Mesenchymal stem cell (in vitro differentiated cells and primary cell): ENCODE data around the gene DAAM2.

ENCODE experiments used
- DNase-seq: peaks from one replicate; pipeline ENCODE4 v3.0.0-alpha.2; 2013
- H2AFZ ChIP-seq: one replicate; pipeline ENCODE4 v1.6.1; 2013; ENCODE audit warnings: low read depth, mild to moderate bottlenecking, control low read depth, inconsistent platforms, low read length, moderate library complexity
- H2AK5ac ChIP-seq: 2 replicates; pipeline ENCODE4 v1.6.1; 2013; ENCODE audit warnings: low read length, moderate library complexity, mild to moderate bottlenecking, inconsistent platforms; ENCODE audit not compliant: severe bottlenecking
- H2BK120ac ChIP-seq: one replicate; pipeline ENCODE4 v1.6.1; 2013; ENCODE audit warnings: low read depth, mild to moderate bottlenecking, inconsistent platforms, low read length, moderate library complexity
- H2BK12ac ChIP-seq, 2 experiments: one replicate each; pipeline ENCODE4 v1.6.1; 2013; ENCODE audit warnings: inconsistent platforms in 2 of 2, low read length in 2 of 2, mild to moderate bottlenecking in 2 of 2, moderate library complexity in 2 of 2, control low read depth in 1 of 2
- H2BK15ac ChIP-seq: one replicate; pipeline ENCODE4 v1.6.1; 2013; ENCODE audit warnings: mild to moderate bottlenecking, low read depth, inconsistent platforms; ENCODE audit not compliant: poor library complexity, severe bottlenecking
- H2BK5ac ChIP-seq: 2 replicates; pipeline ENCODE4 v1.6.1; 2013; ENCODE audit warnings: low read depth, mild to moderate bottlenecking, low read length, control low read depth, inconsistent platforms; ENCODE audit not compliant: poor library complexity, severe bottlenecking
- H3K14ac ChIP-seq, 2 experiments: one replicate each; pipeline ENCODE4 v1.6.1; 2013; ENCODE audit warnings: inconsistent platforms in 2 of 2, low read length in 2 of 2, control low read depth in 1 of 2, mild to moderate bottlenecking in 1 of 2, moderate library complexity in 1 of 2
- H3K18ac ChIP-seq, 2 experiments: one replicate each; pipeline ENCODE4 v1.6.1; 2013; ENCODE audit warnings: inconsistent platforms in 2 of 2, low read length in 2 of 2, control low read depth in 1 of 2, low read depth in 1 of 2, mild to moderate bottlenecking in 1 of 2
- H3K23ac ChIP-seq, 2 experiments: one replicate each; pipeline ENCODE4 v1.6.1; 2013; ENCODE audit warnings: inconsistent platforms in 2 of 2, low read length in 2 of 2, mild to moderate bottlenecking in 2 of 2, moderate library complexity in 2 of 2, control low read depth in 1 of 2
- H3K27ac ChIP-seq: 2 replicates; pipeline ENCODE4 v1.5.1; 2013; ENCODE audit warnings: mild to moderate bottlenecking, moderate library complexity, low read length, control low read depth, inconsistent platforms; ENCODE audit not compliant: poor library complexity, severe bottlenecking
- H3K27me3 ChIP-seq, 2 experiments: 2 replicates each; pipeline versions ENCODE4 v1.6.1 to v1.7.0; 2013; ENCODE audit warnings: low read length in 2 of 2, mild to moderate bottlenecking in 2 of 2, moderate library complexity in 2 of 2, control low read depth in 1 of 2, inconsistent platforms in 1 of 2; ENCODE audit not compliant: control insufficient read depth in 1 of 2, insufficient read depth in 1 of 2
- H3K36me3 ChIP-seq, 2 experiments: 2 replicates each; pipeline versions ENCODE4 v1.6.1 to v1.7.0; 2013; ENCODE audit warnings: low read length in 2 of 2, control low read depth in 1 of 2, inconsistent platforms in 1 of 2, low read depth in 1 of 2, mild to moderate bottlenecking in 1 of 2; ENCODE audit not compliant: insufficient read depth in 2 of 2, control insufficient read depth in 1 of 2
- H3K4ac ChIP-seq, 2 experiments: one replicate each; pipeline ENCODE4 v1.6.1; 2013; ENCODE audit warnings: inconsistent platforms in 2 of 2, low read length in 2 of 2, mild to moderate bottlenecking in 2 of 2, moderate library complexity in 2 of 2, control low read depth in 1 of 2, low read depth in 1 of 2
- H3K4me1 ChIP-seq: 2 replicates; pipeline ENCODE4 v1.6.1; 2013; ENCODE audit warnings: low read depth, low read length, control low read depth; ENCODE audit not compliant: control insufficient read depth, insufficient read depth
- H3K4me2 ChIP-seq: 2 replicates; pipeline ENCODE4 v1.6.1; 2013; ENCODE audit warnings: low read length, mild to moderate bottlenecking, inconsistent platforms; ENCODE audit not compliant: poor library complexity, severe bottlenecking
- H3K4me3 ChIP-seq, 2 experiments: 2 replicates each; pipeline versions ENCODE4 v1.5.1 to v1.7.0; 2013; ENCODE audit warnings: low read length in 2 of 2, mild to moderate bottlenecking in 2 of 2, control low read depth in 1 of 2, low read depth in 1 of 2; ENCODE audit not compliant: insufficient read depth in 1 of 2
- H3K79me1 ChIP-seq: replicated peaks from 2 replicates; pipeline ENCODE4 v1.6.1; 2013; ENCODE audit warnings: mild to moderate bottlenecking, control low read depth, low read length, inconsistent platforms; ENCODE audit not compliant: poor library complexity, severe bottlenecking
- H3K9ac ChIP-seq: 2 replicates; pipeline ENCODE4 v1.7.0; 2013; ENCODE audit warnings: mild to moderate bottlenecking, low read length, moderate library complexity
- H3K9me3 ChIP-seq: 2 replicates; pipeline ENCODE4 v1.7.0; 2013; ENCODE audit warnings: mild to moderate bottlenecking, low read length; ENCODE audit not compliant: control insufficient read depth
- H4K8ac ChIP-seq: one replicate; pipeline ENCODE4 v1.6.1; 2013; ENCODE audit warnings: inconsistent platforms, mild to moderate bottlenecking, low read length, moderate library complexity
- H4K91ac ChIP-seq: one replicate; pipeline ENCODE4 v1.6.1; 2013; ENCODE audit warnings: mild to moderate bottlenecking, low read length, inconsistent platforms
- WGBS: methylation state at CpG from one replicate; pipeline ENCODE4 v1.1.7; 2013; ENCODE audit warnings: mixed read lengths; 5-methylcytosine and 5-hydroxymethylcytosine counted together

DAAM2 gene

DNA sequence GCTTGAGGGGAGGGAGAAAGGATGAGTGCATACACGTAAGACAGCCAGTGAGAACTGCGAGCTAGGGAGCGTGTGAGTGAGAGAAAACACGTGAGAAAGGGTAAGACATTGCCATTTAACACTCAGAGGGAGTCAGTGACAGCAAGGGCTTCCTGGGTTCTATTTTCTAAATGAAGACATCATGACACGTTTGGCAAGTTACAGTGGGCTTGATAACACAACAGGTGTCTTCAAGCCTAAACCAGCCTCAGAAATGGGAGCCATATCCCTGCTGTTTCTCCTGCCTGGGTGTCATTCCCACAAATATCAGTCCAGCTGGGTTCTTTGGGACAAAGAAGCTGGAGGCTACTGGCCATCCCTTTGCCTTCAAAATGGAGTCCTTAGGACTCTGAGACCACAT is 159.0 kb downstream of the DAAM2 start:
- H2AK5ac ChIP-seq: no peak overlapping the region
- H3K9me3 ChIP-seq: no peaks in the 10 kb centered on the region
- no peak overlapping the region for H3K18ac ChIP-seq
- no peak overlapping the region for H3K4ac ChIP-seq
- H3K79me1 ChIP-seq: no peaks in the 10 kb centered on the region
- H2BK120ac ChIP-seq: no peak overlapping the region
- no peak overlapping the region for H2BK12ac ChIP-seq
- DNase-seq: no peak
- no peak overlapping the region for H3K4me3 ChIP-seq
- H4K91ac ChIP-seq: no peak overlapping the region
- no peak overlapping the region for H2BK15ac ChIP-seq
- no peak overlapping the region for H3K9ac ChIP-seq
- no peak overlapping the region for H3K23ac ChIP-seq
- no peaks in the 10 kb centered on the region for H3K4me1 ChIP-seq
- H3K4me2 ChIP-seq: no peak overlapping the region
- no peaks in the 10 kb centered on the region for H3K36me3 ChIP-seq
- no peak overlapping the region for H4K8ac ChIP-seq
- no peak overlapping the region for H2AFZ ChIP-seq
- WGBS: 78% methylated on average over 5 of the region's 5 CpGs
- no peak overlapping the region for H3K14ac ChIP-seq
- no peak overlapping the region for H3K27ac ChIP-seq
- peaks cover 5 to 19% of the 10 kb centered on the region in 2 experiments for H3K27me3 ChIP-seq
- no peak overlapping the region for H2BK5ac ChIP-seq

GRCh38 chr6:39951716-39952115 is 159.5 kb downstream of the DAAM2 start:
- no peak overlapping the region for H2BK120ac ChIP-seq
- no peak overlapping the region for H3K27ac ChIP-seq
- no peak overlapping the region for H2BK5ac ChIP-seq
- H3K9ac ChIP-seq: no peak overlapping the region
- H3K23ac ChIP-seq: no peak overlapping the region
- H2BK12ac ChIP-seq: no peak overlapping the region
- H3K4me1 ChIP-seq: no peaks in the 10 kb centered on the region
- H3K4me2 ChIP-seq: no peak overlapping the region
- no peak overlapping the region for H3K14ac ChIP-seq
- no peak overlapping the region for H3K18ac ChIP-seq
- no peak overlapping the region for H2AFZ ChIP-seq
- H3K27me3 ChIP-seq: peaks cover 5 to 19% of the 10 kb centered on the region in 2 experiments
- H4K91ac ChIP-seq: no peak overlapping the region
- no peak overlapping the region for H3K4me3 ChIP-seq
- no peak overlapping the region for H3K4ac ChIP-seq
- H2BK15ac ChIP-seq: no peak overlapping the region
- no peaks in the 10 kb centered on the region for H3K79me1 ChIP-seq
- H3K36me3 ChIP-seq: no peaks in the 10 kb centered on the region
- DNase-seq: no peak
- no peaks in the 10 kb centered on the region for H3K9me3 ChIP-seq
- H2AK5ac ChIP-seq: no peak overlapping the region
- H4K8ac ChIP-seq: no peak overlapping the region
- 100% methylated on average over 1 of the region's 1 CpG for WGBS

DNA sequence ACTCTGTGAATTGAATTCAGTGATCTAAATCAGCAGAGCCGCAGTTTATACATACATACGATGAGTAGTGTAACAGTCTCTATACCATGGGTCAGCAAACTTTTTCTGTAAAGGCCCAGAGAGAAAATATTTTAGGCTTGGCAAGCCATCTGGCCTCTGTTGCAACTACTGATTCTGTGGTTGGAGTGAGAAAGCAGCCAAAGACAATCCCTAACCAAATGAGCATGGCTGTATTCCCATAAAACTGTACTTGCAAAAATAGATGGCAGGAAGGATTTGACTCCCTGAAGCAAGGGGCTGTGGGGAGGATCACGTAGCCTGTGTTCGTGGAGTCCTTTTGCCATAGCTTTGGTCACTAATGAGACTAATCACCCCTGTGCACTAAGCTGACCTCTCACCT is 160.0 kb downstream of the DAAM2 start:
- Histone ChIP-seq H2AFZ (no peak overlapping the region), H3K27me3 (peaks cover 5 to 19% of the 10 kb centered on the region in 2 experiments), H3K36me3 (no peaks in the 10 kb centered on the region), H2AK5ac (no peak overlapping the region), H3K18ac (no peak overlapping the region), H3K4me1 (no peaks in the 10 kb centered on the region), H3K14ac (no peak overlapping the region), H4K91ac (no peak overlapping the region), H3K4me2 (no peak overlapping the region), H3K4me3 (no peak overlapping the region), H2BK12ac (no peak overlapping the region), H2BK5ac (no peak overlapping the region), H3K4ac (no peak overlapping the region), H3K9me3 (no peaks in the 10 kb centered on the region), H3K79me1 (no peaks in the 10 kb centered on the region), H2BK15ac (no peak overlapping the region), H3K27ac (no peak overlapping the region), H3K9ac (no peak overlapping the region), H2BK120ac (no peak overlapping the region), H4K8ac (no peak overlapping the region), H3K23ac (no peak overlapping the region)
- DNase-seq: no peak
- WGBS: 83% methylated on average over 4 of the region's 4 CpGs

DNA sequence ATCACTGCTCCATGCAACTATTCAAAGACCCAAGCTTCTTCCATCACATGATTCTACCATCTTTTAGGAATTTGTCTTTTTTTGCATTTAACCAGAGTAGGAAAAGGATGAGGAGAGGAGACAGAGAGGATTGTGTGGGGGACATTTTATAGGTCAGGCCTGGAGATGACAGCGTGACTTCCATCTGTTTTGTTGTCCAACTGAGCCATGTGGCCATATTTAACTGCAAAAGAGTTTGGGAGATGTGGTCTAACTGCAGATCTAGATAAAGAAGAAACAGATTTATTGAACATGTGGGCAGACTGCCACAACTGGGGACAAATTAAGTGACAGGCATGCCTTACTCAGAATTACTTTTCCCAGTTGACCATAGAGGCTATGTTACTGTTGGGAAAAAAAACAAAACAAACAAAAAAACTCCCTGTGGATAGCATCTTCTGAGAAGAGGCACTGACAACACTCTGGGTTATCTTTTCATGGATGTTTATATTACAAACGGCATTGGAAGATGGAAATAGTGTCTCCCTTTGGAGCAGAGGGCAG is 161.0 kb downstream of the DAAM2 start:
- H3K14ac ChIP-seq: no peak overlapping the region
- H2AFZ ChIP-seq: no peak overlapping the region

More for the DNA sequence above, 161.0 kb downstream of the DAAM2 start:
- no peak overlapping the region for H2BK15ac ChIP-seq
- H3K4me1 ChIP-seq: no peaks in the 10 kb centered on the region
- H3K27ac ChIP-seq: no peak overlapping the region
- H2AK5ac ChIP-seq: no peak overlapping the region
- DNase-seq: no peak
- H3K27me3 ChIP-seq: peaks cover 1 to 19% of the 10 kb centered on the region in 2 experiments
- H2BK120ac ChIP-seq: no peak overlapping the region
- H3K4ac ChIP-seq: no peak overlapping the region
- H2BK5ac ChIP-seq: no peak overlapping the region
- WGBS: 73% methylated on average over 2 of the region's 2 CpGs
- H3K23ac ChIP-seq: no peak overlapping the region
- no peak overlapping the region for H3K18ac ChIP-seq
- H2BK12ac ChIP-seq: no peak overlapping the region
- no peak overlapping the region for H3K9ac ChIP-seq
- no peaks in the 10 kb centered on the region for H3K9me3 ChIP-seq
- no peak overlapping the region for H4K8ac ChIP-seq
- H3K36me3 ChIP-seq: no peaks in the 10 kb centered on the region
- H3K79me1 ChIP-seq: no peaks in the 10 kb centered on the region
- no peak overlapping the region for H3K4me2 ChIP-seq
- no peak overlapping the region for H4K91ac ChIP-seq
- H3K4me3 ChIP-seq: no peak overlapping the region
